ENCODE data around the gene TACR1. TPM values are rescaled to one million over a fixed set of nuclear protein-coding genes. Genes with fewer than 3 reads are reported as not detected.

TACR1 gene
- polyA plus RNA-seq, 1 of the 3 experiments (the other 2 are of a cell fraction), result under 0.01 TPM

GRCh38 chr2:75003773-75004172 lies 195.5 kb downstream of the TACR1 start:
- WGBS (ENCODE audit: low lambda C conversion rate), result 52% methylated on average over 2 of the region's 2 CpGs
- CTCF ChIA-PET, result interaction anchor here (1.0 to 2.0 kb wide), 3 partner anchors 12 to 85 kb away, joined by 3 to 13 read pairs (median 4); no protein-coding TSS in a partner anchor
- H3K4me1 ChIP-seq (ENCODE audit: control insufficient read depth in 1 of 2, insufficient read depth in 2 of 2, low read depth in 1 of 2, low read length in 1 of 2), result peaks cover 0 to 3% of the 10 kb centered on the region in 2 experiments; a peak in 1 of 4 replicates
- no peak overlapping the region for H3K27ac ChIP-seq (ENCODE audit: low read depth in 2 of 2, low read length in 1 of 2)
- no peak for TF ChIP-seq NRF1 (IDR thresholded peaks at IDR 0.05; ENCODE audit: low read depth, low read length)
- TF ChIP-seq, protein P1, sequence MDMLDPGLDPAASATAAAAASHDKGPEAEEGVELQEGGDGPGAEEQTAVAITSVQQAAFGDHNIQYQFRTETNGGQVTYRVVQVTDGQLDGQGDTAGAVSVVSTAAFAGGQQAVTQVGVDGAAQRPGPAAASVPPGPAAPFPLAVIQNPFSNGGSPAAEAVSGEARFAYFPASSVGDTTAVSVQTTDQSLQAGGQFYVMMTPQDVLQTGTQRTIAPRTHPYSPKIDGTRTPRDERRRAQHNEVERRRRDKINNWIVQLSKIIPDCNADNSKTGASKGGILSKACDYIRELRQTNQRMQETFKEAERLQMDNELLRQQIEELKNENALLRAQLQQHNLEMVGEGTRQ (IDR thresholded peaks at IDR 0.05; ENCODE audit: borderline replicate concordance, low read depth, low read length), result no peak
- TF ChIP-seq RXRA (IDR thresholded peaks at IDR 0.05; ENCODE audit: borderline replicate concordance, low read depth), result no peak
- TF ChIP-seq SIN3A (IDR thresholded peaks at IDR 0.05; ENCODE audit: borderline replicate concordance, low read depth, low read length), result no peak
- TF ChIP-seq MEF2A (IDR thresholded peaks at IDR 0.05; ENCODE audit: borderline replicate concordance, low read depth), result no peak
- TF ChIP-seq, protein P2, sequence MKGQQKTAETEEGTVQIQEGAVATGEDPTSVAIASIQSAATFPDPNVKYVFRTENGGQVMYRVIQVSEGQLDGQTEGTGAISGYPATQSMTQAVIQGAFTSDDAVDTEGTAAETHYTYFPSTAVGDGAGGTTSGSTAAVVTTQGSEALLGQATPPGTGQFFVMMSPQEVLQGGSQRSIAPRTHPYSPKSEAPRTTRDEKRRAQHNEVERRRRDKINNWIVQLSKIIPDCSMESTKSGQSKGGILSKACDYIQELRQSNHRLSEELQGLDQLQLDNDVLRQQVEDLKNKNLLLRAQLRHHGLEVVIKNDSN (IDR thresholded peaks at IDR 0.05; ENCODE audit: borderline replicate concordance, low read depth), result peak; percentile 26; the same call in 1 of the 2 replicates
- TF ChIP-seq RCOR1 (IDR thresholded peaks at IDR 0.05; ENCODE audit: low read length), result no peak
- H2AFZ ChIP-seq (ENCODE audit: low read depth), result no peak overlapping the region
- no peak overlapping the region for H3K4me2 ChIP-seq
- no peaks in the 10 kb centered on the region for H3K9me2 ChIP-seq
- no peak overlapping the region for H3K9ac ChIP-seq
- H3K79me2 ChIP-seq (ENCODE audit: insufficient read depth), result no peaks in the 10 kb centered on the region
- no peaks in the 10 kb centered on the region for H3K27me3 ChIP-seq (ENCODE audit: insufficient read depth)
- H3K36me3 ChIP-seq (replicated peaks in 1 of 2; ENCODE audit: control insufficient read depth in 1 of 2, insufficient read depth in 2 of 2, low read length in 1 of 2), result no peaks in the 10 kb centered on the region
- no peaks in the 10 kb centered on the region for H3F3A ChIP-seq (replicated peaks; ENCODE audit: insufficient read depth)
- no peaks in the 10 kb centered on the region for H4K20me1 ChIP-seq (ENCODE audit: insufficient read depth)
- POLR2A ChIA-PET, result no interaction called here
- no peak for DNase-seq
- no peak overlapping the region for H3K4me3 ChIP-seq (ENCODE audit: low read depth in 2 of 2, low read length in 1 of 2)
- H3K9me3 ChIP-seq, result no peaks in the 10 kb centered on the region

DNA sequence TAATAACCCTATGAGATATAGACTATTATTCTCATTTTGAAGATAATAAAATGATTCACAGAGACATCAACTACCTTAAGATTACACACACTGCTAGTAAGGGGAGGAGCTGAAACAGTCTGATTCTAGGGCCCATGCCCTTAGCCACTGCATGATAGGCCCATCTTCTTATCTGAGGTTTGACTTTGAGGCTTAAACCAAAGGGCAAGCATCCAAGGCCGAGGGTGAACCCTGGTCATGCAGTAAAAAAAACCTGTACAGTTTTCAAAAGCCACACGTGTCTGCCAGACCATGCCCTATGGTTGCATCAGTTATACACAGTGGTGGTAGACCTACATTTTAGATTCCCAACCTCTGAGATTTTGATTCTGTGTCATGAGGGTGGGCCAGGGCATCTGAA lies 196.0 kb downstream of the TACR1 start:
- CTCF ChIA-PET, result interaction anchor here (1.0 to 2.0 kb wide), 4 partner anchors 11 to 84 kb away, joined by 3 to 13 read pairs (median 4); no protein-coding TSS in a partner anchor
- Histone ChIP-seq H3K27ac (ENCODE audit: low read depth in 2 of 2, low read length in 1 of 2) (no peak overlapping the region), H3K9ac (no peak overlapping the region), H3K4me3 (ENCODE audit: low read depth in 2 of 2, low read length in 1 of 2) (no peak overlapping the region), H3K27me3 (ENCODE audit: insufficient read depth) (no peaks in the 10 kb centered on the region), H3F3A (replicated peaks; ENCODE audit: insufficient read depth) (no peaks in the 10 kb centered on the region), H3K79me2 (ENCODE audit: insufficient read depth) (no peaks in the 10 kb centered on the region), H3K9me3 (no peaks in the 10 kb centered on the region), H4K20me1 (ENCODE audit: insufficient read depth) (no peaks in the 10 kb centered on the region), H3K4me2 (no peak overlapping the region), H3K4me1 (ENCODE audit: control insufficient read depth in 1 of 2, insufficient read depth in 2 of 2, low read depth in 1 of 2, low read length in 1 of 2) (peaks cover 0 to 3% of the 10 kb centered on the region in 2 experiments; a peak in 1 of 4 replicates), H3K9me2 (no peaks in the 10 kb centered on the region), H3K36me3 (replicated peaks in 1 of 2; ENCODE audit: control insufficient read depth in 1 of 2, insufficient read depth in 2 of 2, low read length in 1 of 2) (no peaks in the 10 kb centered on the region), H2AFZ (ENCODE audit: low read depth) (no peak overlapping the region)
- no peak for DNase-seq
- WGBS (ENCODE audit: low lambda C conversion rate), result 63% methylated on average over 2 of the region's 2 CpGs
- POLR2A ChIA-PET, result no interaction called here
- TF ChIP-seq MAX (IDR thresholded peaks at IDR 0.05; ENCODE audit: low read depth) (no peak), TAF1 (IDR thresholded peaks at IDR 0.05; ENCODE audit: borderline replicate concordance, low read depth, low read length) (no peak), CTCF (IDR thresholded peaks at IDR 0.05) (no peak), NFIC (IDR thresholded peaks at IDR 0.05; ENCODE audit: borderline replicate concordance) (no peak), MXI1 (IDR thresholded peaks at IDR 0.05; ENCODE audit: low read depth, low read length) (no peak), FOXM1 (IDR thresholded peaks at IDR 0.05; ENCODE audit: low read depth) (no peak), ELF1 (IDR thresholded peaks at IDR 0.05) (no peak), SMC3 (IDR thresholded peaks at IDR 0.05; ENCODE audit: low read depth, low read length) (no peak), SIN3A (IDR thresholded peaks at IDR 0.05; ENCODE audit: borderline replicate concordance, low read depth, low read length) (no peak), NRF1 (IDR thresholded peaks at IDR 0.05; ENCODE audit: low read depth, low read length) (no peak), RAD21 (IDR thresholded peaks at IDR 0.05; ENCODE audit: low read length) (no peak)
- TF ChIP-seq, protein P3, sequence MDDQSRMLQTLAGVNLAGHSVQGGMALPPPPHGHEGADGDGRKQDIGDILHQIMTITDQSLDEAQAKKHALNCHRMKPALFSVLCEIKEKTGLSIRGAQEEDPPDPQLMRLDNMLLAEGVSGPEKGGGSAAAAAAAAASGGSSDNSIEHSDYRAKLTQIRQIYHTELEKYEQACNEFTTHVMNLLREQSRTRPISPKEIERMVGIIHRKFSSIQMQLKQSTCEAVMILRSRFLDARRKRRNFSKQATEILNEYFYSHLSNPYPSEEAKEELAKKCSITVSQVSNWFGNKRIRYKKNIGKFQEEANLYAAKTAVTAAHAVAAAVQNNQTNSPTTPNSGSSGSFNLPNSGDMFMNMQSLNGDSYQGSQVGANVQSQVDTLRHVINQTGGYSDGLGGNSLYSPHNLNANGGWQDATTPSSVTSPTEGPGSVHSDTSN (IDR thresholded peaks at IDR 0.05), result no peak
- TF ChIP-seq, protein P2 (IDR thresholded peaks at IDR 0.05; ENCODE audit: borderline replicate concordance, low read depth), result no peak
- TF ChIP-seq, protein P4, sequence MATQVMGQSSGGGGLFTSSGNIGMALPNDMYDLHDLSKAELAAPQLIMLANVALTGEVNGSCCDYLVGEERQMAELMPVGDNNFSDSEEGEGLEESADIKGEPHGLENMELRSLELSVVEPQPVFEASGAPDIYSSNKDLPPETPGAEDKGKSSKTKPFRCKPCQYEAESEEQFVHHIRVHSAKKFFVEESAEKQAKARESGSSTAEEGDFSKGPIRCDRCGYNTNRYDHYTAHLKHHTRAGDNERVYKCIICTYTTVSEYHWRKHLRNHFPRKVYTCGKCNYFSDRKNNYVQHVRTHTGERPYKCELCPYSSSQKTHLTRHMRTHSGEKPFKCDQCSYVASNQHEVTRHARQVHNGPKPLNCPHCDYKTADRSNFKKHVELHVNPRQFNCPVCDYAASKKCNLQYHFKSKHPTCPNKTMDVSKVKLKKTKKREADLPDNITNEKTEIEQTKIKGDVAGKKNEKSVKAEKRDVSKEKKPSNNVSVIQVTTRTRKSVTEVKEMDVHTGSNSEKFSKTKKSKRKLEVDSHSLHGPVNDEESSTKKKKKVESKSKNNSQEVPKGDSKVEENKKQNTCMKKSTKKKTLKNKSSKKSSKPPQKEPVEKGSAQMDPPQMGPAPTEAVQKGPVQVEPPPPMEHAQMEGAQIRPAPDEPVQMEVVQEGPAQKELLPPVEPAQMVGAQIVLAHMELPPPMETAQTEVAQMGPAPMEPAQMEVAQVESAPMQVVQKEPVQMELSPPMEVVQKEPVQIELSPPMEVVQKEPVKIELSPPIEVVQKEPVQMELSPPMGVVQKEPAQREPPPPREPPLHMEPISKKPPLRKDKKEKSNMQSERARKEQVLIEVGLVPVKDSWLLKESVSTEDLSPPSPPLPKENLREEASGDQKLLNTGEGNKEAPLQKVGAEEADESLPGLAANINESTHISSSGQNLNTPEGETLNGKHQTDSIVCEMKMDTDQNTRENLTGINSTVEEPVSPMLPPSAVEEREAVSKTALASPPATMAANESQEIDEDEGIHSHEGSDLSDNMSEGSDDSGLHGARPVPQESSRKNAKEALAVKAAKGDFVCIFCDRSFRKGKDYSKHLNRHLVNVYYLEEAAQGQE (IDR thresholded peaks at IDR 0.05; ENCODE audit: low read depth, low read length), result no peak
